K562 (cell line): ENCODE measurements around the gene PYY. TPM values are rescaled to one million over a fixed set of nuclear protein-coding genes. Genes with fewer than 3 reads are reported as not detected.

ENCODE experiments used
- CREM ChIP-seq: IDR thresholded peaks from 2 replicates; pipeline ENCODE4 v1.6.1; 2014; ENCODE audit warnings: antibody characterized with exemption, low read depth
- HIVEP1 ChIP-seq: fragments of 250-450 bp; sonication (Bioruptor Pico); IDR thresholded peaks from 2 replicates; pipeline ENCODE4 v1.4.0; 2020; ENCODE audit warnings: mild to moderate bottlenecking
- HMBOX1 ChIP-seq: sonication (generic); IDR thresholded peaks from 2 replicates; pipeline ENCODE4 v1.6.1; 2016
- ILK ChIP-seq: fragments of 450-650 bp; IDR thresholded peaks from 2 replicates; pipeline ENCODE4 v1.6.1; 2016; ENCODE audit warnings: missing genetic modification characterization, low read depth, mild to moderate bottlenecking, missing compliant biosample characterization, moderate library complexity, borderline replicate concordance
- PKNOX1 ChIP-seq: fragments of 450-650 bp; IDR thresholded peaks from 2 replicates; pipeline ENCODE4 v1.6.1; 2016
- SMAD1 ChIP-seq: fragments of 150-350 bp; IDR thresholded peaks from 2 replicates; pipeline ENCODE4 v1.6.1; 2014; ENCODE audit warnings: low read length, low read depth; ENCODE audit not compliant: partially characterized antibody
- SMARCC2 ChIP-seq: fragments of 450-650 bp; IDR thresholded peaks from 2 replicates; pipeline ENCODE4 v1.6.1; 2017; ENCODE audit warnings: antibody characterized with exemption, moderate library complexity, mild to moderate bottlenecking, low read depth
- THRA ChIP-seq: fragments of 450-650 bp; IDR thresholded peaks from 2 replicates; pipeline ENCODE4 v1.6.1; 2017; ENCODE audit warnings: mild to moderate bottlenecking, moderate library complexity
- ZFP91 ChIP-seq: sonication (generic); formaldehyde crosslinking; IDR thresholded peaks from 2 replicates; pipeline ENCODE4 v1.8.0; 2022; ENCODE audit warnings: mild to moderate bottlenecking, missing genetic modification reagents
- ZNF318 ChIP-seq, 2 experiments: fragments of 450-650 bp; IDR thresholded peaks; 2 replicates each; pipeline ENCODE4 v1.6.1; 2016; ENCODE audit warnings: mild to moderate bottlenecking in 2 of 2, borderline replicate concordance in 1 of 2, low read depth in 1 of 2, moderate library complexity in 1 of 2
- ZNF431 ChIP-seq: sonication (generic); formaldehyde crosslinking; IDR thresholded peaks from 2 replicates; pipeline ENCODE4 v1.8.0; 2022; ENCODE audit warnings: mild to moderate bottlenecking, missing genetic modification reagents
- ZNF717 ChIP-seq: fragments of 250-450 bp; sonication (Bioruptor Pico); IDR thresholded peaks from 2 replicates; pipeline ENCODE4 v1.5.0; 2021
- ZSCAN32 ChIP-seq: fragments of 450-650 bp; formaldehyde crosslinking; IDR thresholded peaks from 2 replicates; pipeline ENCODE4 v1.4.0; 2020; ENCODE audit warnings: mild to moderate bottlenecking, moderate library complexity
- polyA plus RNA-seq, 8 experiments: library from polyadenylated mRNA; depleted of rRNA in 4 of 8; stranded (reverse) in 5 of 8; unstranded in 3 of 8; fragments of >200 nt; fragmentation: Nextera tagmentation in 2 of 8; fragmentation: Illumina TruSeq in 1 of 8; extraction: Ambion mirVana in 2 of 8; extraction: Trizol in 1 of 8; gene quantifications; 2 replicates each; pipeline versions ENCODE4 v1.2.1 to v1.2.3, GENCODE V29; 2011 to 2014; ENCODE audit warnings: inconsistent platforms in 1 of 8, missing spikeins in 1 of 8
- total RNA-seq, 7 experiments: library from RNA; depleted of rRNA in 6 of 7; stranded (reverse); fragments of >200 nt in 6 of 7; fragmentation: Illumina TruSeq in 2 of 7; extraction: Trizol in 2 of 7; gene quantifications; 2 replicates each; pipeline versions ENCODE4 v1.2.1 to v1.2.3, GENCODE V29; 2011 to 2021; ENCODE audit warnings: low replicate concordance in 1 of 7

PYY gene
- total and polyA plus RNA-seq, 9 of the 15 experiments (the other 6 are each of a cell fraction or from before 2014, with no cell fraction given): not detected

- no peak for TF ChIP-seq HMBOX1
- no peak for TF ChIP-seq ZNF717 (CRISPR knock-in tag)
- no peak for TF ChIP-seq THRA
- peak; percentile 41; the same call in 1 of the 2 replicates for TF ChIP-seq ZNF431
- no peak for TF ChIP-seq ZSCAN32 (CRISPR knock-in tag)
- no peak for TF ChIP-seq ZNF318 (IDR thresholded peaks at IDR 0.05; ENCODE audit: borderline replicate concordance in 1 of 2, low read depth in 1 of 2)
- TF ChIP-seq ILK: no peak
- no peak for TF ChIP-seq SMAD1
- TF ChIP-seq HIVEP1 (CRISPR knock-in tag): no peak
- peak; percentile 31; the same call in 1 of the 2 replicates for TF ChIP-seq PKNOX1
- TF ChIP-seq CREM: peak; percentile 90
- TF ChIP-seq ZFP91 (CRISPR knock-in tag): no peak
- TF ChIP-seq SMARCC2: peak; percentile 66; the same call in 1 of the 2 replicates
Measured at GRCh38 chr17:43983515-43984411, 30.0 kb upstream of the PYY start (continued).
